GM19467 (cell line): ENCODE measurements around the gene RASA3.
"Not testable (repeated sequence)": the region's sequence is repeated elsewhere in the genome, so short reads cannot be mapped to it uniquely, and the experiment has no call there.

ENCODE experiments used
- ATAC-seq: cut with Tn5 transposase; IDR thresholded peaks from one replicate; pipeline ENCODE4 v1.9.1; 2021; ENCODE audit warnings: mild to moderate bottlenecking, moderate library complexity; ENCODE audit not compliant: unreplicated experiment

The RASA3 gene

GRCh38 chr13:114024603-114025404, 107.6 kb downstream of the RASA3 start:
- ATAC-seq: peak; percentile 53

- no peak for ATAC-seq
Measured at GRCh38 chr13:114023716-114024602, 108.5 kb downstream of the RASA3 start.

GRCh38 chr13:114022876-114023275, 109.5 kb downstream of the RASA3 start:
- no peak for ATAC-seq

- ATAC-seq: no peak
Measured at GRCh38 chr13:114022309-114022669, 110.1 kb downstream of the RASA3 start.

GRCh38 chr13:114021464-114022308, 110.7 kb downstream of the RASA3 start:
- no peak for ATAC-seq

- no peak for ATAC-seq
Measured at GRCh38 chr13:114020750-114021463, 111.5 kb downstream of the RASA3 start.

GRCh38 chr13:114020134-114020533, 112.3 kb downstream of the RASA3 start:
- ATAC-seq: not testable (repeated sequence)

- no peak for ATAC-seq
Measured at GRCh38 chr13:114019367-114019766, 113.1 kb downstream of the RASA3 start.

GRCh38 chr13:114018461-114019055, 113.9 kb downstream of the RASA3 start:
- ATAC-seq: no peak

GRCh38 chr13:114017966-114018365, 114.5 kb downstream of the RASA3 start:
- ATAC-seq: no peak

GRCh38 chr13:114017028-114017630, 115.3 kb downstream of the RASA3 start:
- no peak for ATAC-seq

- no peak for ATAC-seq
Measured at GRCh38 chr13:114016321-114017027, 115.9 kb downstream of the RASA3 start.

- no peak for ATAC-seq
Measured at GRCh38 chr13:114015969-114016295, 116.5 kb downstream of the RASA3 start.

GRCh38 chr13:114015111-114015968, 117.1 kb downstream of the RASA3 start:
- no peak for ATAC-seq

GRCh38 chr13:114013952-114014629, 118.3 kb downstream of the RASA3 start:
- no peak for ATAC-seq

- no peak for ATAC-seq
Measured at GRCh38 chr13:114013336-114013735, 119.1 kb downstream of the RASA3 start.

- ATAC-seq: no peak
Measured at GRCh38 chr13:114012921-114013320, 119.5 kb downstream of the RASA3 start.

GRCh38 chr13:114012141-114012540, 120.3 kb downstream of the RASA3 start:
- no peak for ATAC-seq
